ENCODE results near the gene HSF2BP. TPM values are rescaled to one million over a fixed set of nuclear protein-coding genes. Genes with fewer than 3 reads are reported as not detected.

HSF2BP gene
- total RNA-seq, 1 experiment from 2014 or later, result 1.5 TPM

DNA sequence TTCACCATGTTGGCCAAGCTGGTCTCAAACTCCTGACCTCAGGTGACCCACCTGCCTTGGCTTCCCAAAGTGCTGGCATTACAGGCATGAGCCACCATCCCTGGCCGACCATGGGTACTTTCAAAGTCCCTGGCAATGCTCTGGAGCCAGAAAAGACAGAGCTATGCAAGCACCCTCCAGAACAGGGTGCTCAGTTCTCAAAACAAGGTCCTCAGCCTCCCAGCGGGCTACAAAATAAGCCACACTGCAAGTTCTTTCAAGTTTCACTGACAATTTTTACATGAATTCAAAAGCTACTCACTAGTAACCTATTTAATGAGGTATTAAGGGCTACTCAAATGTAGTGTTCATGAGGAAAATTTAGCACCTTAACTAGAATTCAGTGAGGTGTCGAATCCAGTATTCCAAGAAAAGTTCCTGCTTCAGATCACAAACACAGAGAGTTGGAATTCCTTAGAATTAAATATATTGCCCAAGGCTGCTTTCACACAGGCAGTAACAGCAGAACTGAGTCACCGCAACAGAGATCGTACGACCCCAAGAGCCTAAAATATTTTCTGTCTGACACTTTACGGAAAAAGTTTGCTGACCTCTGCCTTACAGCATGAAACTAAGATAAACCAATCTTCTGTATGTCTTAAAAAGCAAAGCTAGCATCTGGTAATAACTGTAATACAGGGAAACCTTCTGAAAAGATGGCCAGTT is 60.7 kb downstream of the HSF2BP start:
- no CpG with 5 or more reads among the region's 7 CpGs for WGBS (ENCODE audit: extremely low coverage, insufficient read length, low lambda C conversion rate)
- no peak overlapping the region for H2BK12ac ChIP-seq (ENCODE audit: insufficient read length, low read depth, low read length)
- H3K36me3 Mint-ChIP-seq (ENCODE audit: insufficient read depth in 1 of 3, low read depth in 3 of 3), result no peaks in the 10 kb centered on the region
- H3K9me3 Mint-ChIP-seq, result no peaks in the 10 kb centered on the region
- H2BK120ac ChIP-seq (ENCODE audit: low read depth, low read length, poor library complexity, severe bottlenecking), result no peak overlapping the region
- no peak overlapping the region for H2AK5ac ChIP-seq (ENCODE audit: insufficient read length, low read length)
- no peak overlapping the region for H3K9ac ChIP-seq (ENCODE audit: extremely low read depth, insufficient read length, low read length)
- H4K91ac ChIP-seq (ENCODE audit: insufficient read length, low read depth, low read length), result no peak overlapping the region
- H2AFZ ChIP-seq (ENCODE audit: low read length), result no peak overlapping the region
- no peaks in the 10 kb centered on the region for H3K27me3 ChIP-seq (ENCODE audit: insufficient read depth, low read length)
- H3K4me1 ChIP-seq (ENCODE audit: insufficient read depth, low read length), result no peaks in the 10 kb centered on the region
- no peak overlapping the region for H3K18ac ChIP-seq (ENCODE audit: insufficient read length, low read depth, low read length)
- no peak overlapping the region for H3T11ph ChIP-seq (ENCODE audit: low read length)
- no peaks in the 10 kb centered on the region for H3K4me1 Mint-ChIP-seq
- TF ChIP-seq, protein P1, sequence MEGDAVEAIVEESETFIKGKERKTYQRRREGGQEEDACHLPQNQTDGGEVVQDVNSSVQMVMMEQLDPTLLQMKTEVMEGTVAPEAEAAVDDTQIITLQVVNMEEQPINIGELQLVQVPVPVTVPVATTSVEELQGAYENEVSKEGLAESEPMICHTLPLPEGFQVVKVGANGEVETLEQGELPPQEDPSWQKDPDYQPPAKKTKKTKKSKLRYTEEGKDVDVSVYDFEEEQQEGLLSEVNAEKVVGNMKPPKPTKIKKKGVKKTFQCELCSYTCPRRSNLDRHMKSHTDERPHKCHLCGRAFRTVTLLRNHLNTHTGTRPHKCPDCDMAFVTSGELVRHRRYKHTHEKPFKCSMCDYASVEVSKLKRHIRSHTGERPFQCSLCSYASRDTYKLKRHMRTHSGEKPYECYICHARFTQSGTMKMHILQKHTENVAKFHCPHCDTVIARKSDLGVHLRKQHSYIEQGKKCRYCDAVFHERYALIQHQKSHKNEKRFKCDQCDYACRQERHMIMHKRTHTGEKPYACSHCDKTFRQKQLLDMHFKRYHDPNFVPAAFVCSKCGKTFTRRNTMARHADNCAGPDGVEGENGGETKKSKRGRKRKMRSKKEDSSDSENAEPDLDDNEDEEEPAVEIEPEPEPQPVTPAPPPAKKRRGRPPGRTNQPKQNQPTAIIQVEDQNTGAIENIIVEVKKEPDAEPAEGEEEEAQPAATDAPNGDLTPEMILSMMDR (conservative IDR thresholded peaks at IDR 0.05), result no peak
- no peak overlapping the region for H2BK15ac ChIP-seq (ENCODE audit: low read depth, low read length)
- no peak overlapping the region for H3K27ac Mint-ChIP-seq
- no peak overlapping the region for H4K8ac ChIP-seq (replicated peaks; ENCODE audit: insufficient read length, low read depth, low read length)
- H2BK5ac ChIP-seq (ENCODE audit: insufficient read length, low read length), result no peak overlapping the region
- H3K27ac ChIP-seq (ENCODE audit: insufficient read length, low read depth, low read length), result no peak overlapping the region
- no peak overlapping the region for H3K4me2 ChIP-seq (ENCODE audit: insufficient read depth, insufficient read length, low read length)
- H4K5ac ChIP-seq (ENCODE audit: insufficient read length, low read depth, low read length), result no peak overlapping the region
- no peak overlapping the region for H3K23ac ChIP-seq (ENCODE audit: insufficient read length, low read depth, low read length)
- no peaks in the 10 kb centered on the region for H3K27me3 Mint-ChIP-seq (ENCODE audit: low read depth)
- H2BK20ac ChIP-seq (ENCODE audit: low read depth, low read length, poor library complexity, severe bottlenecking), result no peak overlapping the region
- no peak overlapping the region for H3K56ac ChIP-seq (ENCODE audit: insufficient read length, low read depth, low read length)
- no peak for DNase-seq
- H3K23me2 ChIP-seq (ENCODE audit: insufficient read length, low read depth, low read length, poor library complexity, severe bottlenecking), result no peaks in the 10 kb centered on the region
- no peaks in the 10 kb centered on the region for H4K20me1 ChIP-seq (ENCODE audit: control insufficient read depth, insufficient read depth, insufficient read length)
- H3K14ac ChIP-seq (ENCODE audit: insufficient read depth, low read length), result no peak overlapping the region
- H3K4ac ChIP-seq (ENCODE audit: low read depth, low read length), result no peak overlapping the region
- no peak overlapping the region for H3K4me3 Mint-ChIP-seq
- no peaks in the 10 kb centered on the region for H3K9me3 ChIP-seq (ENCODE audit: control insufficient read depth, low read depth, low read length)
- no peaks in the 10 kb centered on the region for H3K79me2 ChIP-seq (ENCODE audit: insufficient read depth, low read length)
- no peaks in the 10 kb centered on the region for H3K79me1 ChIP-seq (ENCODE audit: insufficient read depth, low read depth, low read length, poor library complexity, severe bottlenecking)
